KOPT-K1 (cell line): ENCODE measurements around the gene TAF1B.
"Not testable (repeated sequence)": the region's sequence is repeated elsewhere in the genome, so short reads cannot be mapped to it uniquely, and the experiment has no call there.

Experiments
- H3K27ac ChIP-seq: fragments of 200-600 bp; sonication (generic); 2 replicates; pipeline ENCODE4 v1.5.1; 2016; ENCODE audit warnings: antibody characterized with exemption, mild to moderate bottlenecking, low read depth, low read length; ENCODE audit not compliant: poor library complexity, severe bottlenecking
- H3K36me3 ChIP-seq: fragments of 200-600 bp; sonication (generic); 2 replicates; pipeline ENCODE4 v1.5.1; 2017; ENCODE audit warnings: antibody characterized with exemption, mild to moderate bottlenecking, low read length, moderate library complexity; ENCODE audit not compliant: insufficient read depth
- H3K9me3 ChIP-seq: fragments of 200-600 bp; sonication (generic); 2 replicates; pipeline ENCODE4 v1.5.1; 2017; ENCODE audit warnings: antibody characterized with exemption, low read length, mild to moderate bottlenecking; ENCODE audit not compliant: insufficient read depth, poor library complexity, severe bottlenecking

Gene TAF1B

DNA sequence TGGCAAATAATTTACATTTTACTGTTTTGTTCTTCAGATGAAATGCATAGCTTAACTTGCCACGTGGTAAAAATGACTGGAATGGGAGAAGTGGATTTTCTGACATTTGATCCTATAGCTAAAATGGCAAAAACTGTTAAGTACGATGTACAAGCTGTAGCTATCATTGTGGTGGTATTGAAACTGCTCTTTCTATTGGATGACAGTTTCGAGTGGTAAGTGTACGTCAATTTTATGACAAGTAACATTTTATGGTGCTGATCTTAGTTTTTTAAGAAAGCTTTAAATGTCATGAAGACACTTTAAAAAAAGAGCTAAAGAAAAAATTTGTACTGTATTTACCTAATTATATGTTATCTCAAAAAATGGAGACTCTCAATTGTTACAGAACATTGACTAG lies 67.4 kb downstream of the TAF1B start:
- H3K36me3 ChIP-seq: peaks cover 77% of the 10 kb centered on the region
- H3K9me3 ChIP-seq: no peaks in the 10 kb centered on the region
- no peak overlapping the region for H3K27ac ChIP-seq

- Histone ChIP-seq H3K9me3 (no peaks in the 10 kb centered on the region), H3K36me3 (peaks cover 76% of the 10 kb centered on the region), H3K27ac (no peak overlapping the region)
Measured at GRCh38 chr2:9912468-9912867, 69.2 kb downstream of the TAF1B start.

- no peak overlapping the region for H3K27ac ChIP-seq
- H3K36me3 ChIP-seq: peaks cover 85% of the 10 kb centered on the region
- no peaks in the 10 kb centered on the region for H3K9me3 ChIP-seq
Measured at GRCh38 chr2:9914384-9915065, 71.3 kb downstream of the TAF1B start.

DNA sequence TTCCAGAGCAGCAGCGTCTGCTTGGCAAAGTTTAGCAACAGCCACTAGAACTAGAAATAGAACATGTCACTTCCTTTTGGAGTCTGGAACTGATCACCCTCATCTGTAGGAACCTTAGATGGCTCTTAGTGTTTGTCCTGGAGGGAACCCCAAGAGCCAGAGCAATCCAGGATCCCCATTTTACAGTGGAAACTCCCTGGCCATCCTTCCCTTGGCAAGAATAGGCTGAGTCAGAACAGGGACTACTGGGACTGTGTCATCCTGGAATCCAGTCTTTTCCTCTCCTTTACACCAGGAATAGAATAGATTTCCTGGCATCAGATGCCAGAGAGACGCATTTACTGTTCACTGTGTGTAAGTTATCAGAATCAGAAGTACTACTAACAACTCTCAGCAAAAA lies 75.0 kb downstream of the TAF1B start:
- peaks cover 92% of the 10 kb centered on the region for H3K36me3 ChIP-seq
- no peak overlapping the region for H3K27ac ChIP-seq
- H3K9me3 ChIP-seq: no peaks in the 10 kb centered on the region

DNA sequence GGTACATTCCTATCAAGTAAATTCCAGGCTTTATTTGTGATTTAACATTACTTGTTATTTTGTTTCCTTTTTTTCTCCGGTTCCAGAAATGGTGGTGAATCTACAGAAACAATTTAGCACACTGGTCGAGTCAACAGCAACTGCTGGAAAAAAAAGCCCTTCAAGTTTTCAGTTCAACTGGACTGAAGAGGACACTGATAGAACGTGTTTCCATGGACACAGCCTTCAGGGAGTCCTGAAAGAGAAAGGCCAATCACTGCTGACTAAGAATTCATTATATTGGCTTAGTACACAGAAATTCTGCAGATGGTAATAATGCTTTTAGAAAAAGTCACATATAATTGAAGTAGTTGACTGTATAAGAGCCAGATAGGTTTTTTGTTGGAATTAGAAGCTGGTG lies 76.2 kb downstream of the TAF1B start:
- no peak overlapping the region for H3K27ac ChIP-seq
- no peaks in the 10 kb centered on the region for H3K9me3 ChIP-seq
- H3K36me3 ChIP-seq: peaks cover 92% of the 10 kb centered on the region

DNA sequence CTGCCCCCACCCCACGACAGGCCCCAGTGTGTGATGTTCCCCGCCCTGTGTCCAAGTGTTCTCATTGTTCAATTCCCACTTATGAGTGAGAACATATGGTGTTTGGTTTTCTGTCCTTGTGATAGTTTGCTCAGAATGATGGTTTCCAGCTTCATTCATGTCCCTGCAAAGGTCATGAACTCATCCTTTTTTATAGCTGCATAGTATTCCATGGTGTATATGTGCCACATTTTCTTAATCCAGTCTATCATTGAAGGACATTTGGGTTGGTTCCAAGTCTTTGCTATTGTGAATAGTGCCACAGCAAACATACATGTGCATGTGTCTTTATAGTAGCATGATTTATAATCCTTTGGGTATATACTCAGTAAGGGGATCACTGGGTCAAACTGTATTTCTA lies 83.7 kb downstream of the TAF1B start:
- peaks cover 37% of the 10 kb centered on the region for H3K36me3 ChIP-seq
- H3K9me3 ChIP-seq, H3K27ac ChIP-seq: not testable (repeated sequence)

- Histone ChIP-seq H3K36me3 (peaks cover 37% of the 10 kb centered on the region), H3K27ac (no peak overlapping the region), H3K9me3 (no peaks in the 10 kb centered on the region)
Measured at GRCh38 chr2:9937258-9937657, 94.0 kb downstream of the TAF1B start.

GRCh38 chr2:9937968-9938367 lies 94.7 kb downstream of the TAF1B start:
- Histone ChIP-seq H3K9me3 (no peaks in the 10 kb centered on the region), H3K36me3 (peaks cover 30% of the 10 kb centered on the region), H3K27ac (no peak overlapping the region)

DNA sequence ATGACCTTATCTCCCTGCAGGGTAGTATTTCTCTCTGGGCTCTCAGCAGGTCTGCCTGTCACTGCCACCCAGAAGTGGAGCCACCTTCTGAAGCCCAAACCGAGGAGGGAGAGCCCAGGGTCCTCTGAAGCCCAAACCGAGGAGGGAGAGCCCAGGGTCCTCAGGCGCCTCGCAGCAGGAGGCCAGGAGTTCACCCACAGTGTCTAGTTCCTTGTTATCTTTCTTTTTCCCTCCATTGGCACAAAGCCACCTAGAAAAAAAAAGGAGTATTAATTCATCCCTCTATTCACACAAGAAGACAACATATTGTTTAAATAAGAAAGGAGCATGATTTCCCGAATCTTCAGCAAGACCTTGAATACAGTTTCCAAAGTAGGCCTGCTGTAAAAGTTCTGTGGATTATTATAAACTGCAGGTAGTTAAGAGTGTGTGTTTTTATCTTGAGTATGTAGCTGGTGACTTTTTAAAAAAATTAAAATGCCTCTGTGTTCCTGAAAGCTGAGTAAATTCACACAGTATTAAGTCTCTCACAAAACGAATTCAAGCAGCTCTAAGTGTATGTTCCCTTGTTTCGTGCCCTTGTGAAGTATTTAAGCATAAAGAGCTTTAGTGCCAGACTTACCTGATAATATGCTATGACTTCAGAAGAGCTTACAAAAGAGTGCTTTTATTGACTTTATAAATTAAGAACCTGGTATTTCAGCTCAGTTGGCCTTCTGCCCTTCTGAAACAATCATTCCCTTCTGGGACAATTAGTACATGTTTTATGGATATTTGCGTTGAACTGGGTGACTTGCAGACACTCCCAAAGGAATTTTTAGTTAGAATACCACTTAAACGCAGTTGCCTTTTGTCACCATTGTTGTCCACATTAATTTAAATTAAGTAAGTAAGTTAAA lies 96.6 kb downstream of the TAF1B start:
- H3K36me3 ChIP-seq: peaks cover 11% of the 10 kb centered on the region
- H3K27ac ChIP-seq: no peak overlapping the region

GRCh38 chr2:9941196-9941995 lies 98.1 kb downstream of the TAF1B start:
- H3K36me3 ChIP-seq: peaks cover 4% of the 10 kb centered on the region; the same call in 1 of the 2 replicates
- H3K9me3 ChIP-seq: no peaks in the 10 kb centered on the region
- no peak overlapping the region for H3K27ac ChIP-seq

More for the DNA sequence above, 96.6 kb downstream of the TAF1B start:
- no peaks in the 10 kb centered on the region for H3K9me3 ChIP-seq

GRCh38 chr2:9941996-9942390 lies 98.7 kb downstream of the TAF1B start:
- Histone ChIP-seq H3K36me3 (no peaks in the 10 kb centered on the region), H3K9me3 (no peaks in the 10 kb centered on the region), H3K27ac (no peak overlapping the region)

DNA sequence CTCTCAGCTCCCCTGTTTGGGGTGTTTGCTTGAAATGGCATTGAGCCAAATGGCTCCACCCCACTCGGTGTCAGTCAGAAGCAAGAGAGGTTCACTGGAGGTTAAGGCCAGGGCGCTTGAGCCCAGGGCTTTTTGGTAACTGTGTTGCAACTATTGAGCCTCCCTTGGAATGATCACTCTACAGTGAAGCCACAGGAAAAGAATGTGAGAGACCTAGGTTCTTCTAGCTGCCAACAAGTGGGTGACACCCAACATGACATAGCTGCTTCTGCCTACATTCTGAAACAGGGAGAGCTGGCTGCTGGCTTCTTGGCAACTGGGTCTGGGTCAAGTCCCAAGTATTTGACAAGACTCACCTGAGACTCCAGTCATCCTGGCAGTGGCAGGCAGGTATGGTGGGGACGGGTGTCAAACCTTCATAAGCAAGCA lies 101.1 kb downstream of the TAF1B start:
- Histone ChIP-seq H3K9me3 (no peaks in the 10 kb centered on the region), H3K27ac (no peak overlapping the region), H3K36me3 (no peaks in the 10 kb centered on the region)

DNA sequence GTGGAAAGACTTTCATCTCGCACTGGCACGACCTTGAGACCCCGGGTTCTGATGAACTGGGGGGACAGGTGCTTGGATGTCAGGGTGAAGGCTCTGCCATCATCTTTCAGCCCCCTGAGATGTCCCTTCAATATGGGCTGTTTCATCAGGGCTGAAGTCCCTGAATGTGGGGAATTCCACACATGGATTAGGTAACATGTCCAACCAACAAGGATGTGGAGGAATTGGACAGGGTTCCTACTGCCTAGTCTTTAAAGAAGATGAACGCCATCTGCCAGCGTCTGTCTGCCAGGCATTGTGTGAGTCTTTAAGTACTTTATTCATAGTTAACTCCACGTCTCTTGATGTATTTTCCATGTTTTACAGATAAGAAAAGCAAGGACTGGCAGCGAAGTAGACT lies 102.3 kb downstream of the TAF1B start:
- Histone ChIP-seq H3K36me3 (no peaks in the 10 kb centered on the region), H3K27ac (no peak overlapping the region), H3K9me3 (no peaks in the 10 kb centered on the region)

DNA sequence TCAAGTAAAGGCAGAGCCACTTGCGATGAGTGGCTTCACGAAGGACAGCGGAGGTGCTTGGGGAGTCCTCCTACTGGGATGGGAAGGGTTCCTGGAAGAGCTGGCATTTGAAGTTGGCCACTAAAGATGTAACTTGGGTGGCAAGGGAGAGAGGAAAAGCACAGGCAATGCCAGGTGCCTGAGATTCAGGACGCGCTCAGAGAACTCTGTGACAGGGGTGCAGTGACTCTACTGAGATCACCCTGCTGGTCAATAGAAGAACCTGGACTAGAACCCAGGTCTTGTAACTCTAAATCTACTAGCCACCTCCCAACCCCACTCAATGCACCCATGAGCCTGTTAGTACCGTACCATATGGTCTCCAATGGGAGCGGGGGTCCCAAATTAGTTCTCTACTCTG lies 102.8 kb downstream of the TAF1B start:
- Histone ChIP-seq H3K36me3 (no peaks in the 10 kb centered on the region), H3K27ac (no peak overlapping the region), H3K9me3 (no peaks in the 10 kb centered on the region)

- no peak overlapping the region for H3K27ac ChIP-seq
Measured at GRCh38 chr2:9946818-9947217, 103.5 kb downstream of the TAF1B start.

More at GRCh38 chr2:9946818-9947217, 103.5 kb downstream of the TAF1B start:
- H3K36me3 ChIP-seq: no peaks in the 10 kb centered on the region
- H3K9me3 ChIP-seq: no peaks in the 10 kb centered on the region
